ENCODE results near the gene CCDC181.
A peak's percentile ranks its signal among the peaks of the same experiment; 100 is the strongest.

The CCDC181 gene

DNA sequence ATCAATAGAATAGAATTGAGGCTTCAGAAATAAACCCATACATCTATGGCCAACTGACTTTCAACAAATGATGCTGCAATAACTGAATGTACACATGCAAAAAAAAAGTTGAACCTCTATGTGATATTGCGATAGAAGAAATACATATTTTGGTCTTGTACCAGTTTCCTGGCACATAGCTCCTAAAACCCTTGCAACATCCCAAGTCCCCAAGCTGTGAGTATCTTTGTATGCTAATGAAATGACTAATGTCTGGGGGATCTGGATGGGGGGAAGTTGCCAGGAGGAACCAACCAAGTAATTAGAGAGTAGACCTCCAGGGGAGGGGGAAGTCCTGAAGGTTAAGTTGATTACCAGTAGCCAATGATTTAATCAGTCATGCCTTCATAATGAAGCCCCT is 34.9 kb downstream of the CCDC181 start:
- no peak for DNase-seq

DNA sequence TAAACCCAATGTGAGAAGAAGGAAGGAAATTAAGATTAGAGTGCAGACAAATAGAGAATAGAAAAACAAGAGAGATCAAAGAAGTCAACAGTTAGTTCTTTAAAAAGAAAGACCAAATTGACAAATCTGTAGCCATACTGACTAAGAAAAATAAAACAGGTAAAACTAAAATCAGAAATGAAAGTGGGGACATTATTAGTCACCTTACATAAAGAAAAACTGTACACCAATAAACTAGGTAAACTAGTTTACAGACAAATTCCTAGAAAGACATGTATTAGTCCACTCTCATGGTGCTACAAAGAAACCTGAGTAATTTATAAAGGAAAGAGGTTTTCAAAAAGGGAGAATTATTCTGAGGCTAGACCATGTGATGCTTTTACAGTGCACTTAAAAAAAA is 37.0 kb downstream of the CCDC181 start:
- no peak for DNase-seq

DNA sequence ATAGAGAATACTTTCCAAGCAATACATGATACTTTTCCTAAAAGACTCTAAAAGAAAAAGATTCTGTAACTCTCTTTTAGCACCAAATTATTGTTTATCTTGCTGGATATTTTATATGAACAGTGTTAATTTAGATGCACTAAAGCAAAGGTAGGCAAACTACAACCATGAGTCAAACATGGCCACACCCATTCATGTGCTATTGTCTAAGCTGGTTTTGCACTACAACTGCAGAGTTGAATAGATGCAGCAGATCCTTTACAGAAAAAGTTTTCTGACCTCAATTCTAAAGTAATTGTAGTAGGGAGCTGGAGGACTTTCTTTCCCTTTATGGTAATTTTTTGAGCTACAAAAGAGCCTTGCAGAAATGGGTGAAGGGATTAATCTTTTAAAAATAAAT is 39.9 kb downstream of the CCDC181 start:
- DNase-seq: no peak

DNA sequence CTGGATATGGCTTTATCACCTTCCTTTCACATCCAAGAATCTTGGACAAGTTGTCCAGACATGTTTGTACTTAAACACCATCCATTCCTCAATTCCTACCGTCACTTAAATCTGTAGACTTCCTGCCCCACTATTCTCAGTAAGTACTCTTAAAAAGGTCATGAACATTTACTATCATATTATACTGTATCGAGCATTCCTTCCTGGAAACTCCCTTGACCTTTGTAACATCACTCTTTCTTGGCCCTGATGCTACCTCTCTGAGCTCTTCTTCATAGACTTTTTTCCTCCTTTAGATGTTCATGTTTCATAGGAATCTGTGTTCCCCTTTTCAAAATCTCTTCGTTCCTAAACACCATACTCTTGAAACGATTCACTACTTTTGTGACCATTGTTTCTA is 43.8 kb downstream of the CCDC181 start:
- DNase-seq: no peak

DNA sequence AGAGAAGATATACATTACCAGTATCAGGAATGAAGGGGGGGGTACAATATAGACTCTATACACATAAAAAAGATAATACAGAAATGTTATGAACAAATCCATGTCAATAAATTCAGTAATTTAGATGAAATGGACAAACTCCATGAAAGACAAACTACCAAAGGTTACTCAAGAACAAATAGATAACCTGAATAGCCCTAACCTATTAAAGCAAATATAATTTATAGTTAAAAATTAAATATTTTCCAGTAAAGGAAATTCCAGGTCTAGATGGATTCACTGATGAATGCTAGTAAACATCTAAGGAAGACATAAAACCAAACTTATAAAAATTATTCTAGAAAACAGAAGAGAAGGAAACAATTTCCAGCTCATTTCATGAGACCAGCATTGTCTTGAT is 46.1 kb downstream of the CCDC181 start:
- no peak for DNase-seq

DNA sequence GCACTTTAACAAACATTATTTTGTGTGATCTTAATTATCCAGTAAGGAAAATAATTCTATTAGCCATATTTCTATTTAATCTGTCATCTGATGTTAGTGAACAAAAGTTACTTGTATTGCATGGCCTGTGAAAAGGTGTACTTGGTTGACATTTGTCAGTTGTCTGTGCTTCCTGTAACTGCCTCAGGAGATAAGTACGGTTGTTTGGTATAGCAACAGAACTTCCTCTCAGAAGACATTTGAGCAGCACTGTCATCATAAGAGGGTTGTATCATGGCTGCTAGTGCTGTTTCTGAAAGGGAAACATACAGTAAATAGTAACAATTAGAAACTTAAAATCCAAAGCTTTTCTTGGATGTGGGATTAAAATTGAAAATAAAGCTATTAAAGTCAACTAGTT is 55.9 kb downstream of the CCDC181 start:
- DNase-seq: no peak

DNA sequence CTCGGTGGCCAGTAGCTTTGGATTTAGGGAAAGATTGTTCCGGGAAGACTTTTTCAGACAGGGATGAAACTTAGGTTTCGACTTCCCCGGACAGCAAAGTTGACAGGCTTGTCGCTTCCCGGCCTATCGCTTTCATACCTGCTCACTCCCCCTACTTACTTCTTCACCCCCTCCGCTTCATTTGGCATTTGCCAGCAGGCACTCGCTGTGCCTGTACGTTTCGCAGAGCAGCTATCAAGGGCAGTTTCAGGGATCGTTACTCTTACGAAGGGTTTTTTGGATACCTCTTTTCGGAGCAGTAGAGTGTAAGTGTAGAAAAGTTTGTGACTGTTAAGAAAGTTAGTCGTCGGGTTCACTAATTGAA is 58.9 kb downstream of the CCDC181 start:
- no peak for DNase-seq

DNA sequence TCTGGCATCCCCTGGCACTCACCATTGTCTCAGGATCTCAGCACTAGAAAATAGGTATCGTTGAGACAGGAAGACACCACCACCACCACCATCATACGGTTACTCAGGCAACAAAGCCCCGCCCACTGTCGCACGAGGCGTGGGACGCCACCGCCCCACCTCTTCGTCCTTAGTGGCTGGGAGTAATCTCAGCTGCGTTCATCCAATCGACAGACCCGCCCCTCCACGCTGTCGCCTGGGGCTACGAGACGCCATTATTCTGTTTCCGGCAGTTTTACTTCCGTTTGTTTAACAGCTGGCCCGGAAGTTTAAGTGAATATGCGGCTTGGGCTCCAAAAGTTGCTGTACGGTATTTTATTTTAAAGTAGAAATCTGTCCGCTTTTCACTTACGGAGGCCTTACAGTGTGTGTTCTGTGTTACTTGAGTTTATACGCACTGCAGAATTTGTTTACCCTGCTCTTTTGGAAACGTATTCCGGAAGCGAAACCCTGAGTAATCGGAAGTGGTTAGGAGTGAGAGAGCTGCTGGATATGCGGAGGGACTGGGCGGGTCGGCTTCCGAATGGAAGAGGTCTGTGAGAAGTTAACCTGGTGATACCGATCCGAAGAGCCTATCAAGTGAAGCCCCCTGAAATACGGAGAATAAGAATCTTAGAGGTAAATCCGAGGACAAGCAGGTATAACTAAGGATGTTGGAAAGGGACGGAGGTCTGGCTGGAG is 59.4 kb downstream of the CCDC181 start, which contains the start of the genes BLZF1 and NME7:
Gene BLZF1, plus strand, starts transcription at position 510 of the 720 bp plus-strand sequence. CDS start 1,328 bp downstream, outside the sequence.
Gene NME7, minus strand, starts transcription at position 112 of the 720 bp plus-strand sequence. Its CDS starts 87 bp downstream, at position 25.
- DNase-seq: peak; percentile 91

DNA sequence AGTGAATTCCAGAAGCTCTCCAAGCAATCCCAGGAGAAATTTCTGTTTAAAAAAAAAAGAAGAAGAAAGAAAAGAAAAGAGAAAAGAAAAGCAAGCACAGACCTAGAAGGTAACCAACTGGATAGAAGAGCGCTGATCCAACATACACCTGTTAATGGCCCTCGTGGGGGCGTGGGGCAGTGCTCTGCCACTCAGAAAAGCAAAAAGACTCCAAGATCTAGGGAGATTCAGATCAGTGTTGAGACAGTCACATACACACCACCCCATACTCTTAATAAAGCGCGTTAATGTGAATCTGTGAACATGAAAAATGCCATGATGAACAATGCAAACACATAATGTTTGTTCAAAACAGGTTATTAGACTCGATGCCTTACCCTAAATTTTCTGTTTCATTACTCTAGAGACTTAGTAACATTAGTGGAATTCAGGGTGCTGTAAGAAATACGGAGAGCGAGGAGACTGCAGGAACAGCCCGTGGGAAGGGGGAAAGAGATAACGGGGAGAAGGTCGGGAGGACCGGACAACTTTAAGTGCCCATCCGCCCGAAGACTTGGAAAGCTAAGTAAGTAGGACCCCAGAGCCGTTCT is 60.1 kb downstream of the CCDC181 start:
- no peak for DNase-seq

DNA sequence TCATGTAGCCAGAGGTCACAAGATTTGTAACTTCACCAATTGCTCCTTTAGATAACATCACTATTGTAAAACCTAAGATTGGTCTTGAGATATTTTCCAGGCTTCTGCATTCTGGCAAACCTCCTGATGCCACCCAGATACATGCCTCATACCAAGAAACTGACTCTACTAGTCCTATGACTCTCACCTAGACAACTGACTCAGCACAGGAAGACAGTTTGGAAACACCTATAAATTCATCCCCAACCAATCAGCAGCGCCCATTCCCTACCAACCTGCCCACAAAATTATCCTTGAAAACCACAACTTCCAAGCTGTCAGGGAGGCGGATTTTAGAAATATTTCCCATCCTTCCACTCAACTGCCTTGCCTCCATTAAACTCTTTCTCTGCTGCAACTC is 62.3 kb downstream of the CCDC181 start:
- DNase-seq: no peak

DNA sequence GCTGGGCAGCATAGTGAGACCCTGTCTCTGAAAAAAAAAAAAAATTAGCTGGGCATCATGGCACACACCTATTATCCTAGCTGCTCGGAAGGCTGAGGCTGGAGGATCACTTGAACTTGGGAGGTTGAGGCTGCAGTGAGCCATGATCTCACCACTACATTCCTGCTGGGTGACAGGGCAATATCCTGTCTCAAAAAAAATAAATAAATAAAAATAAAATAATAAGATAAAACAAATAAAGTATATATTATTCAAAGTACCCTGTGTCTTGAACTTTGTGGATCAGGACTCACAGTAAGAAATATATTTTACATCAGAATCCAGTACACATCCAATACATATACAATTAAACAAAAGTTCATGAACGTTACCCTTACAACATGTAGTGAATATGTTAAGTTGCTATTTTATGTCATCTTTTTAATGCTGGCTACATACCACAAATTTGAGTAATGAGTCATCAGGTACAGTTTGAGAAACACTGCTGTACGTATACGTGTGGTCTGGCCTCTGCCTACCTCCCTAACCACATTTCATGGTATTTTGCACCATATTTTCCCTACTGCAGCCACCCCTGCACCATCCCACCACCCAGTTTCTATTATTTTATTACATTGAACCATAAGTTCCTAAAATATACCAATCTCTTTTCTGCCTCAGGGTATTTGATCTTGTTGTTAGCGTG is 64.1 kb downstream of the CCDC181 start:
- no peak for DNase-seq

DNA sequence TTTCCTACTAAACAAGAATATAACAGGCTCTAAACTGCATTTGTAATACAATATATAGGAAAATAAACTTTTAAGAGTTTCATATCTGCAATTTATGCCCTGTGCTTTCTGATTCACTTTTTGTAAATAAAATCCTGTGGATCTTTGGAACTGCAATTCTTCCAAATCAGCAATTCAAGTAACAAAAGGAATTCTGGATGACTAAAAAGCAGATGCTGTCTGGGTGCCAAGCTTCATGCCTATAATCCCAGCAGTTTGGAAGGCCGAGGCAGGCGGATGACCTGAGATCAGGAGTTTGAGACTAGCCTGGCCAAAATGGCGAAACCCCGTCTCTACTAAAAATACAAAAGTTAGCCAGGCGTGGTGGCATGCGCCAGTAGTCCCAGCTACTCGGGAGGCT is 66.0 kb downstream of the CCDC181 start:
- DNase-seq: no peak

DNA sequence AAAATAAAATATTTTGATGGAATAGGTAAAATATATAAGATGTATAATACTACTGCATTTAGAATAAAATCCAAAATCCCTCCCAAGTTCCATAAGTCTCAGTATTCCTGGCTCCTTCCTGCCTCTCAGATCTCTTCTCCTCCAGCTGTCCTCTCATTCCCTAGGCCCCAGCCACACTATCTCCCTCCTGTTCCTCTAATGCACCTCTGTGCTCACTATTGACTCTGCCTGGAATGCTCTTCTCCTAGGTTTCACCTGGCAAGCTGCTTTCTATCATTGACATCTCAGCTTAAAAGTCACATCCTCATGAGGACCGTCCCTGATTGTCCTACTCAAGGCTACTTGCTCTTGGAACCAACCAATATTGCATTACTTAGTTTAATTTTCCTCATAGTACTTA is 66.9 kb downstream of the CCDC181 start:
- no peak for DNase-seq

DNA sequence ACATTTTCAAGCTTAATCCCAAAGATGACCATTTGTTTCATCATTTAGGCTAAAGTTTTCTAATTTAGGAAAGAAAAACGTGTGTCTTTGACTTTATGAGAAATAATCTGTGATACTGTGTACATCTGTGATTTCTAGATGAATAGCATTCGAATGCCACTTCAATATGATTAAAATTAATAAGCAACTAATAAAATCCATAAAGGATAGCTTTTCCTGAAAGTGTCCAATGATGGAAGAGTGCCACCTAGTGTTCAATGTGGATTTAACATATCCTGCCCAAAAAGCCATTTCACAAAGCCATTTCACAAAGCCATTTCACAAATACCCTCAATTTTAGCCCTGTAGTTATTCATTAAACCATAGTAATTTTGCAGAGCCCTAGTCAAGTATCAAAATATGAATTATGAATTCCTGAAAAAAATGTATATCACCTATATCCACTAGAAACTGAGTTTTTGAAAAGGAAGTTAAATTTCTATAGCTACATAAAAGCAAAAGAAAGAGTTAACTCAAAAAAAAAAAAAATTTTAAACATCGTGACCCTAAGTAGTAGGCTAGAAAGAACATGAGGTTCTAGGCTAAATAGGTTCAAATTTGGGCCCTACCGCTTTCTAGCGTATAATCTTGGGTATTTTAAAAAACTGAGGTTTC is 78.8 kb downstream of the CCDC181 start:
- DNase-seq: peak; percentile 14

DNA sequence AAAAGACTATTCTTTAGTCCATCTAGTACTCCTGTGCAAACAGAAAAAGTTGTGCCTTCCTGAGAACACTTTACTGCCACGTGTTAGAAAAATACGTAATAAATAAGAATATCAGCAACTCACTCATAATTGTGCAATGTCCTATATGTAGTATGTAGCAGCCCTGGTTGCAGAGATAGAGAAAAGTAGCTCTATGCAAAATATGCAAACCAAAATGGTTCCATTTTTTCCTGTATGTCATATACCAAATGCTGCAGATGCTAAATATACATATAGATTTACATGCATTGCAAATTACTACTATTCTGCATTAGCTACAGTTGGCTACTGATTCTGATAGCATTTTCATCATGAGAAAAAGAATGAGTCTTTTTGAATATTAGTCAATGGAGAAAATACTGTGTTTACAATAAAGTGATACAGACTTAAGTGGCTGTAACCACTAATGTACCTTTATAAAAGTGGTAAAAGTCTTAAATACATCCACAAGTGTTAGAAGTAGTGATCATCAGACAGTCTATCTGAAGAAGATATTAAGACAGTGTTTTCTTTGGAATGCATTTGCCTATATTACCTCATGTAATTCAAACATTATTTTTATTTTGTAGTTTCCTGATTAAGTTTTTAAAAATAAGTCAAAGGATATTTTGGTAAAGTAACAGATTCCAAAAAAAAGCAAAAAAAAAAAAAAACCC is 79.4 kb downstream of the CCDC181 start:
- no peak for DNase-seq

DNA sequence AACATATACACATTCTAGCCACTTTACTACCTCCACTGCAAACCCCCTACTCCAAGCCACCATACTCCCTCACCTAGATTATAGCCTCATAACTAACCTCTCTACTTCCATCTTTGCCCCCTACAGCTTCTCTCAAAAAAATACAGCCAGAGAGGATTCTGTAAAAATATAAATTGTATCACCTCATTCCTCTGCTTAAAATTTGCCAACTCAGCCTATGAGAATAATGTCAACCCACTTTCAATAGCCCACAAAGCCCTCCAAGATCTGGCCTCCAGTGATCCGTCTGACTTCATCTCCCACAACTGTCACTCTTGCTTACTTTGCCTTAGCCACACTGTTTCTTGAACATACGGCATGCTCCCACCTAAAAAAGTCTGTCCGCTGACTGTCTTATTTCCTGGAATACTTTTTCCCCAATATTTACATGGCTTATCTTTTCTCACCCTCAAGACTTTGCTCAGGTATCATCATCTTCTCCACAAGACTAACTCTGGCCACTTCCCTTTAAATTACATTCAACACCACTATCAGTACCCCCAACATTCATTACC is 81.2 kb downstream of the CCDC181 start:
- no peak for DNase-seq

DNA sequence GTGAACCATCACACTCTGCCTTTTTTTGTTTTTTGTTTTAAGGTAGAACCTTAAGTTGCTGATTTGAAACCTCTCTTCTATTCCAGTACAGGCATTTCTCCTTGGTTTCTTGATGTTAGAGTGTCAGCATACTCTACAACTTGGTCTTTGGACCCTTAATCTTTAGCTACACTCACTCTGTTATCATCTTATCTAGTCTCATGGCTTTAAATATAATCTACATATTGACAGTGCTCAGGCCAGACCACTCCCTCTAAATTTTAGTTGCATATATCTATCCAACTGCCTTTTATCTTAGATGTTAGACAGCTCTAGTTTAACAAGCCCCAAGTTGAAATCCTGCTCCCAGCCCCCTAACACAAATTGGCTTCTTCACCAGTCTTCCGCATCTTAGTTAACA is 81.8 kb downstream of the CCDC181 start:
- DNase-seq: no peak

Measured in NCI-H2029 (cell line).